GM06990 (cell line): ENCODE measurements around the gene MBD4.

Source experiments
- DNase-seq: peaks from one replicate; pipeline ENCODE4 v3.0.0-alpha.2; 2011; ENCODE audit not compliant: insufficient read length; ENCODE audit errors: extremely low read depth
- H3K27me3 ChIP-seq: replicated peaks from 2 replicates; pipeline ENCODE4 v1.6.0; 2011; ENCODE audit warnings: low read length; ENCODE audit not compliant: control insufficient read depth, insufficient read depth
- H3K36me3 ChIP-seq: 2 replicates; pipeline ENCODE4 v1.5.1; 2011; ENCODE audit warnings: low read length; ENCODE audit not compliant: control insufficient read depth, insufficient read depth
- H3K4me3 ChIP-seq: replicated peaks from 2 replicates; pipeline ENCODE4 v1.5.1; 2011; ENCODE audit warnings: low read depth, mild to moderate bottlenecking, control low read depth, low read length
- CTCF ChIP-seq: IDR thresholded peaks from 2 replicates; pipeline ENCODE4 v1.5.1; 2011; ENCODE audit warnings: low read length, control low read depth, mild to moderate bottlenecking, inconsistent platforms; ENCODE audit not compliant: insufficient read depth, poor library complexity, severe bottlenecking

Gene MBD4

GRCh38 chr3:129421988-129422745 is 17.6 kb downstream of the MBD4 start:
- no peak for DNase-seq
- Histone ChIP-seq H3K36me3 (no peaks in the 10 kb centered on the region), H3K27me3 (no peaks in the 10 kb centered on the region), H3K4me3 (no peak overlapping the region)
- no peak for TF ChIP-seq CTCF

- no peaks in the 10 kb centered on the region for H3K36me3 ChIP-seq
- no peaks in the 10 kb centered on the region for H3K27me3 ChIP-seq
- DNase-seq: no peak
- no peak overlapping the region for H3K4me3 ChIP-seq
- no peak for TF ChIP-seq CTCF
Observed at GRCh38 chr3:129421236-129421883, 18.4 kb downstream of the MBD4 start.

- no peak for TF ChIP-seq CTCF
- no peak for DNase-seq
- no peaks in the 10 kb centered on the region for H3K36me3 ChIP-seq
- H3K4me3 ChIP-seq: no peak overlapping the region
- no peaks in the 10 kb centered on the region for H3K27me3 ChIP-seq
Observed at GRCh38 chr3:129419476-129419875, 20.3 kb downstream of the MBD4 start.

- H3K4me3 ChIP-seq: no peak overlapping the region
- no peak for TF ChIP-seq CTCF
- no peak for DNase-seq
- no peaks in the 10 kb centered on the region for H3K27me3 ChIP-seq
- H3K36me3 ChIP-seq: no peaks in the 10 kb centered on the region
Observed at GRCh38 chr3:129418041-129418973, 21.4 kb downstream of the MBD4 start.

- Histone ChIP-seq H3K27me3 (no peaks in the 10 kb centered on the region), H3K36me3 (no peaks in the 10 kb centered on the region), H3K4me3 (no peak overlapping the region)
- no peak for DNase-seq
- no peak for TF ChIP-seq CTCF
Observed at GRCh38 chr3:129417326-129417725, 22.4 kb downstream of the MBD4 start.
